Tibial nerve (tissue), 4 donors: ENCODE measurements around the gene SLC22A31. TPM values are rescaled to one million over a fixed set of nuclear protein-coding genes. Genes with fewer than 3 reads are reported as not detected.
"Not testable (repeated sequence)": the region's sequence is repeated elsewhere in the genome, so short reads cannot be mapped to it uniquely, and the experiment has no call there.

Experiments used
- DNase-seq, 2 donors: peaks; one replicate each; pipeline ENCODE4 v3.0.0-alpha.2; 2019; ENCODE audit warnings: low spot score in 2 of 2
- H3K27ac ChIP-seq, 4 donors: fragments of 200-600 bp; sonication (generic) in 3 of 4; one replicate each; pipeline ENCODE4 v1.5.1; 2017 to 2019; ENCODE audit warnings: mild to moderate bottlenecking in 1 of 4
- H3K27me3 ChIP-seq, 2 donors: fragments of 200-600 bp; sonication (generic) in 1 of 2; one replicate each; pipeline versions ENCODE4 v1.5.1 to v1.6.0; 2017 to 2019
- H3K36me3 ChIP-seq, 3 donors: fragments of 200-600 bp; sonication (generic); one replicate each; pipeline ENCODE4 v1.5.1; 2018 to 2019
- H3K4me1 ChIP-seq, 4 donors: fragments of 200-600 bp; sonication (generic) in 3 of 4; one replicate each; pipeline ENCODE4 v1.5.1; 2017 to 2019
- H3K4me3 ChIP-seq, 4 donors: fragments of 200-600 bp; sonication (generic) in 3 of 4; one replicate each; pipeline ENCODE4 v1.5.1; 2017 to 2019; ENCODE audit warnings: mild to moderate bottlenecking in 1 of 4, moderate library complexity in 1 of 4
- H3K9me3 ChIP-seq, 4 donors: fragments of 200-600 bp; sonication (generic) in 3 of 4; one replicate each; pipeline ENCODE4 v1.5.1; 2017 to 2019
- CTCF ChIP-seq, 5 experiments: fragments of 200-600 bp in 3 of 5; fragments of 450-650 bp in 2 of 5; sonication (generic) in 3 of 5; IDR thresholded peaks; one replicate each; pipeline ENCODE4 v1.5.1; 2016 to 2019; ENCODE audit warnings: antibody characterized with exemption in 5 of 5, mild to moderate bottlenecking in 3 of 5, moderate library complexity in 2 of 5
- EP300 ChIP-seq, 2 donors: sonication (generic); formaldehyde crosslinking; IDR thresholded peaks; one replicate each; pipeline ENCODE4 v1.6.1; 2017; ENCODE audit warnings: antibody characterized with exemption in 2 of 2, mild to moderate bottlenecking in 1 of 2
- POLR2A ChIP-seq, 2 donors: fragments of 450-650 bp; IDR thresholded peaks; one replicate each; pipeline ENCODE4 v1.6.1; 2017; ENCODE audit warnings: antibody characterized with exemption in 2 of 2, mild to moderate bottlenecking in 2 of 2, moderate library complexity in 2 of 2
- WGBS, 2 donors: methylation state at CpG; one replicate each; pipeline ENCODE4 v1.1.5; 2018; 5-methylcytosine and 5-hydroxymethylcytosine counted together
- total RNA-seq, 4 donors: library from RNA; depleted of rRNA; stranded (reverse); fragments of >200 nt; gene quantifications; one replicate each; pipeline ENCODE4 v1.1.0, GENCODE V29; 2016

Gene SLC22A31
- 1 to 10 TPM in 2 of 4 donors, not detected in 2; 1.4 to 3.3 TPM for total RNA-seq

GRCh38 chr16:89200124-89200849 lies at the start of gene SLC22A31:
TSS of gene SLC22A31 (minus strand) at chr16:89200537. CDS start at chr16:89200501, 36 bp downstream.
- H3K36me3 ChIP-seq: no peaks in the 10 kb centered on the region
- 12 to 19% methylated on average over 26 to 28 of the region's 28 CpGs for WGBS, 2 donors
- DNase-seq: no peak
- H3K4me1 ChIP-seq: peaks cover 0 to 28% (median 7%) of the 10 kb centered on the region in 4 donors
- no peak for TF ChIP-seq POLR2A (IDR thresholded peaks at IDR 0.05)
- TF ChIP-seq CTCF (IDR thresholded peaks at IDR 0.05): no peak
- TF ChIP-seq EP300 (IDR thresholded peaks at IDR 0.05): no peak
- H3K4me3 ChIP-seq: peak within 1 kb of the TSS in 2 of 4 donors; percentile 18 to 47
- H3K27ac ChIP-seq: no peak within 1 kb of the TSS
- peaks cover 0 to 10% (median 0%) of the 10 kb centered on the region in 4 donors for H3K9me3 ChIP-seq
- H3K27me3 ChIP-seq: peaks cover 0 to 70% of the 10 kb centered on the region in 2 donors

GRCh38 chr16:89248196-89248982 lies 48.1 kb upstream of the SLC22A31 start:
- TF ChIP-seq POLR2A (IDR thresholded peaks at IDR 0.05): no peak
- no peak for TF ChIP-seq CTCF (IDR thresholded peaks at IDR 0.05)
- TF ChIP-seq EP300 (IDR thresholded peaks at IDR 0.05): no peak
- DNase-seq: no peak
- 64 to 69% methylated on average over 64 to 68 of the region's 69 CpGs for WGBS, 2 donors
- H3K4me1 ChIP-seq: peaks cover 0 to 9% (median 6%) of the 10 kb centered on the region in 4 donors
- H3K27ac ChIP-seq: no peak overlapping the region
- H3K27me3 ChIP-seq: peaks cover 0 to 5% of the 10 kb centered on the region in 2 donors
- H3K9me3 ChIP-seq: peaks cover 0 to 15% (median 0%) of the 10 kb centered on the region in 4 donors
- H3K4me3 ChIP-seq: peak overlapping the region in 3 of 4 donors; percentile 28 to 58 (median 53)
- no peaks in the 10 kb centered on the region for H3K36me3 ChIP-seq

- Histone ChIP-seq H3K9me3 (peaks cover 0 to 15% (median 0%) of the 10 kb centered on the region in 4 donors), H3K4me3 (peak overlapping the region; percentile 24 to 58 (median 40))
- not testable (repeated sequence) for H3K36me3 ChIP-seq, H3K27me3 ChIP-seq, H3K27ac ChIP-seq, DNase-seq, H3K4me1 ChIP-seq
- WGBS, 2 donors: 5% methylated on average over 11 to 12 of the region's 45 CpGs
Measured at GRCh38 chr16:89247734-89248075, 47.4 kb upstream of the SLC22A31 start.

- peak; percentile 85 to 87 for DNase-seq
- peaks cover 0 to 15% (median 0%) of the 10 kb centered on the region in 4 donors for H3K9me3 ChIP-seq
- H3K27me3 ChIP-seq: peaks cover 0 to 5% of the 10 kb centered on the region in 2 donors
- H3K4me3 ChIP-seq: peak overlapping the region; percentile 24 to 58 (median 54)
- no peak overlapping the region for H3K27ac ChIP-seq
- H3K36me3 ChIP-seq: no peaks in the 10 kb centered on the region
- H3K4me1 ChIP-seq: peaks cover 0 to 9% (median 6%) of the 10 kb centered on the region in 4 donors
- 3 to 6% methylated on average over 34 to 60 of the region's 78 CpGs for WGBS, 2 donors
- no peak for TF ChIP-seq CTCF (IDR thresholded peaks at IDR 0.05)
- TF ChIP-seq EP300 (IDR thresholded peaks at IDR 0.05): no peak
- no peak for TF ChIP-seq POLR2A (IDR thresholded peaks at IDR 0.05)
Measured at GRCh38 chr16:89246903-89247733, 46.8 kb upstream of the SLC22A31 start.

GRCh38 chr16:89246383-89246902 lies 46.1 kb upstream of the SLC22A31 start:
- 59 to 60% methylated on average over 13 of the region's 13 CpGs for WGBS, 2 donors

More at GRCh38 chr16:89246383-89246902, 46.1 kb upstream of the SLC22A31 start:
- peaks cover 0 to 15% (median 0%) of the 10 kb centered on the region in 4 donors for H3K9me3 ChIP-seq
- no peak overlapping the region for H3K27ac ChIP-seq
- TF ChIP-seq POLR2A (IDR thresholded peaks at IDR 0.05) (no peak), CTCF (IDR thresholded peaks at IDR 0.05) (no peak)
- peaks cover 0 to 5% of the 10 kb centered on the region in 2 donors for H3K27me3 ChIP-seq
- peaks cover 0 to 16% (median 11%) of the 10 kb centered on the region in 4 donors for H3K4me1 ChIP-seq
- peak overlapping the region in 2 of 4 donors; percentile 53 to 58 for H3K4me3 ChIP-seq
- no peak for DNase-seq
- no peaks in the 10 kb centered on the region for H3K36me3 ChIP-seq
